AG20443 (cell line): ENCODE results near the gene CCDC57.
A peak's percentile ranks its signal among the peaks of the same experiment; 100 is the strongest.
"Not testable (repeated sequence)": the region's sequence is repeated elsewhere in the genome, so short reads cannot be mapped to it uniquely, and the experiment has no call there.

ENCODE experiments used
- DNase-seq: peaks from one replicate; pipeline ENCODE4 v3.0.0; 2012; ENCODE audit warnings: low spot score, mixed read lengths

The CCDC57 gene

DNA sequence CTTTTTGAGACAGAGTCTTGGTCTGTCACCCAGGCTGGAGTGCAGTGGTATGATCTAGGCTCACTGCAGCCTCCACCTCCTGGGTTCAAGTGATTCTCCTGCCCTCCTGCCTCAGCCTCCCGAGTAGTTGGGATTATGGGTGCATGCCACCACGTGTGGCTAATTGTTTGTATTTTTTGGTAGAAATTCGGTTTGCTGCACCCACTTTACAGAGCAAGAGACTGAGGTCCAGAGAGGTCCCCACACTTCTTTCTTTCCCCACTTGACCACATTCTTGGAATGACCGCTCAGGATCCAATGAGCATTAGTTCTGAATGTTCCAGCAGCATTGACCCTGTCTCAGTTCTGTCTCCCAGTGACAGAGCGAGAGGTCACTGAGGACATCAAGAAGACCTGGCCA, 10.9 kb upstream of the CCDC57 start:
- no peak for DNase-seq

DNA sequence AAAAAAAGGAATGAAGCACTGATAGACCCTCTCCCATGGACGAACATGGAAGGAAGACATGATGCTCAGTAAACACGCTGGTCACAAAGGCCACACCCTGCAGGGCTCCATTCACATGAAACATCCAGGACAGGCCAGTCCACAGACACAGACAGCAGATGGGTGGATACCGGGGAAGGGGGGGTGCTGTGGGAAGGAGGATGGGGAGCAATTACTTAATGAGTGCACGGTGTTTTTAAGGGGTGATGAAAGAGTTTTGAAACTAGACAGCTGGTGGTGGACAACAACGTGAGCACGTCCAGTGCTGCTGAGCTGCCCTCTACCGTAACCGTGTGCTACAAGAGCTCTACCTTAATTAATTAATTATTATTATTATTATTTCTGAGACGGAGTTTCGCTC, 10.2 kb upstream of the CCDC57 start:
- no peak for DNase-seq

DNA sequence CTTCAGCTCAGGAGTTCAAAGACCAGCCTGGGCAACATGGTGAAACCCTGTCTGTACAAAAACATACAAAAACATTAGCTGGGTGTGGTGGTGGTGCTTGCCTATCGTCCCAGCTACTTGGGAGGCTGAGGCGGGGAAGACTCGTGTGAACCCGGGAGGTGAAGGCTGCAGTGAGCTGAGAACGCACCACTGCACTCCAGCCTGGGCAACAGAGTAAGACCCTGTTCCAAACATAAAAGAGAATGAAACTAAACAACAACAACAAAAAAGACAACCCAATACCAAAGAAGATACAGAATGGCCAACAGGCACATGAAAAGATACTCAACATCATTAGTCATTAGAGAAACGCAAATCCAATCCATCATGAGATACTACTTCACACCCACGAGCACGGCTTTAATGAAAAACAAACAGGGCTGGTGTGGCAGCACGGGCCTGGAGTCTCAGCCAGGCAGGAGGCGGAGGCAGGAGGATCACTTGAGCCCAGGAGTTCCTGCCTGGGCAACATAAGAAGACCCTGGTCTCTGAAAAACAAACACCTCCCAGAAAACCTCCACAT, 8.8 kb upstream of the CCDC57 start:
- DNase-seq, result no peak

DNA sequence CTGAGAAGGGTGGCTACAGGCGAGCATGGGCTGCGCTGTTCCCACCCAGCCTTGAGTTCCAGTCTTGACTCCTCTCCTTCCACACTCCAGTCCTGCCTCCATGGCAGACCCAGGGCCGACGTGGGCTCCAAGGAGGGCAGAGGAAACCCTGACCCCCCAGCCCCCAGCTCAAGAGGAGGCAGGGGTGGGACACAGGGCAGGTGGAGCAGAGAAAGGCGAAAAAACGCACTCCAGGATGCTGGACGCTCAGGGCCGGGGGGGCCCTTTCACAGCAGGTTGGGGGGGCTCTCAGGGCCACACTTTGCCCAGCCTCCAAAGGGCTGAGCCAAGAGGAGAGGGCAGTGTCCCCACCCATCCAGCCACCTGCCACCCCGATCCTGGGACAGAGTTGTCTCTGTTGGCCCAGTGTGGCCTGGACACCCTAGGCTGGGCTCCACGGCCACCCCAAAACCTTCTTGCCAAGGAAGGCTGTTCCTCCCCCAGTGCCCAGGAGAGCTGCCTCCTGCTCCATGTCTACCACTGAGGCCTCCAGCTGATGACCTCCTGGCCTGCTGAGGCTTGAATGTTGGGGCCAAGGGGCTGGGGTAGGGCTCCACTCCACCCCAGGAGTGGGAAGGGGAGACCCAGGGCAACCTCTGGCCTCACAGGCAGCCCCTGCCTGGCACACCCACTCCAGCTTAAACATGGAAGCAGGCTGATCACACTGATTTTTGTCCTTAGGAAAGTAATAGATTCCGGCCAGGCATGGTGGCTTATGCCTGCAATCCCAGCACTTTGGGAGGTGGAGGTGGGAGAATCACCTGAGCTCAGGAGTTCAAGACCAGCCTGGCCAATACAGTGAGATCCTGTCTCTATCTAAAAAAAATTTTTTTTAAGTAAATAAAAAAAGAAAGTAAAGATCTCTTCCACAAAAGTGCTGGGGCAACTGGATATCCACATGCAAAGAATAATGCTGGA, 7.4 kb upstream of the CCDC57 start:
- no peak for DNase-seq

DNA sequence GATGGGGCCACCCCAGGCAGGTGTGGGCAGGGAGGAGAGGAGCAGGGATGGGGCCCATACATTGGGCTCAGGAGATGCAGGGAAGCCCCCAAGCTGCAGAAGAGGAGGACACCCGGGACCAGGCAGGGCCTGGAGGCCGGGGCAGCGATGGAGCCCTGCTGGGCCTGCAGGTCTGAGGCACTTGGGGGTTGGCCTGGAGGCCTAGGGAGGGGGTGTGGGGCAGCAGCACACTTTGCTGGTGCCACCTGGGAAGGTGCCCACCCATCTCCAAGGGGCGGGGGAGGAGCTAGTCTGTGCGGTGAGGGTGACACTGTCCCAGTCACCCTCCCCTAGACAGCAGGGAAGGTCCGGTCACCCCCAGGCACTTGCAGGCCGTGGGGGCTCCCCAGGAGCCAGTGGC, 6.4 kb upstream of the CCDC57 start:
- DNase-seq, result no peak

DNA sequence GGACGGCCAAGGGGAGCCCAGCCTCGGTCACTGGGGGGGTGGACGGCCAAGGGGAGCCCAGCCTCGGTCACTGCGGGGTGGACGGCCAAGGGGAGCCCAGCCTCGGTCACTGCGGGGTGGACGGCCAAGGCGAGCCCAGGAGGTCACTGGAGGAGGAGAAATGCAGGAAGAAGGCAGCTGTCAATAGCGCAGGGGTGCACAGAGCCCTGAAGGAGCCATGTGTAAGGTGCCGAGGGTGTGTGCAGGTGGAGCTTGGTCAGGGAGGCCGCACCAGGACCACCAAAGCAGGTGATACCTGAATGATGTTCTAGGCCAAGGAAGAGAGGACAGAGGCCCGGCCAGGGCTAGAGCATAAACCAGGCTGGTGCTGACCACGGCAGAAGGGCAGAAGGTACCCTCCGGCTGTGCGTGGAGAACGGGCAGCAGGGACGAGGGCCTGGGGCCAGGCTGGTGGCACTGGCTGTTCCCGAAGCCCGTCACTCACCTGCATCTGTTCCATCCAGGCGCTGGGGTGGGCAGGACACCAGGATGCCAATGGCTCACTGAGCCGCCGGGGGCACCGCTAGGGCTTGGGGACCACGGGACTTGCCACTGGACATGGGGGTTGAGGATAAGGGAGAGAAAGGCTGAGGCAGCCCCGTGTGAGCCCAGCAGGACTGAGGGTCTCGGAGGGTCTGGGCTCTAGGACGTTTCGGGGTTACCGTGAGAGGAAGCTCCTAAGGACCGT, 5.9 kb upstream of the CCDC57 start:
- DNase-seq, result no peak

DNA sequence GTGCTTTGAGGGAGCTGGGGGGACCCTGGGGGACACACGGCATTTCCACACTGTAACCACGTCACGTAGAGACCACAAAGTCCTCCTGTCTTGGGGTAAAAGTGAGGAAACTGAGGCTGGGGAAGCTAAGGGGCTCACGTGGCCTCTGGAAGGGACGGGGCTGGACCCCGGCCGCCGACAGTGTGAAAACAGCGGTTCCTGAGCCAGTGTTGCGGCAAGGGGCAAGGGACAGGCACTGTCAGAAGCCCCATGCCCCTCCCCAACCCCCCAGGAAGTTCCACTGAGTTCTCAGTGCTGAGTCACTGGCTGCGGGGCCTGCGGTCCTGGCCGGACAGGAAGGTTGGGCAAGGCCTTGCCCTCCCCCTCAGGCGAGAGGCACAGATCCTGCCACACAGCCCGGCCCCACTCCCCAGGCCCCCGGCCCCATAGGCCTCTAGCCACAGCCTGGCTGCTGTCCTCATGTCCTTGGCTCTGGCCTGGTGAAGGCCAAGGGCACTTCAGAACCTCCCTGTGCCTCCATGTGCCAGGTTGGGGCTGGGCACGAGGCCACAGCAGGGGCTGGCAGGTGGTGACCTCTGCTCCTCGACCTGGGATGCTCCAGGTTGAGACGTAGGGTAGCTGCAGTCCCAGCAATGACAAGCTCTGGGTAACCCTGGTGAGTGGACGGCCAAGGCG, 5.0 kb upstream of the CCDC57 start:
- DNase-seq, result peak; percentile 87

DNA sequence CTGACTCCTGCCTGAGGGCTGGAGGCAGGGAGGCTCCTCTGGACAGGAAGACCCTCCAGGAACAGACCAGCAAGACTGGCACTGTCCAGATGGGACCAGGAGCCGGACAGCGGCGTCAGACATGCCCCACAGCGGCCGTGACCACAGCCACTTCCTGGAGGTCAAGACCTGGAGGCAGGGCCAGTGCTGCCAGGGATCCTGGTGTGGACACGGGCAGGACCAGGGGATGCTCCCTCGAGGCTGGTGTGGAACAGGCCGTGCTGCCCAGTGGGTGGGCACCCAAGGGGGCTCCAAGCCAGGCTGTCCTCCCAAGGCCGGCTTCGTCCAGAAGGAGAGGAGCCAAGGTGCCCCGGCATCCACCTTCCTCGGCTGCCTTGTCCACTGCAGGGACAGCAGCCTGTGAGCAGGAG, 4.5 kb upstream of the CCDC57 start:
- no peak for DNase-seq

DNA sequence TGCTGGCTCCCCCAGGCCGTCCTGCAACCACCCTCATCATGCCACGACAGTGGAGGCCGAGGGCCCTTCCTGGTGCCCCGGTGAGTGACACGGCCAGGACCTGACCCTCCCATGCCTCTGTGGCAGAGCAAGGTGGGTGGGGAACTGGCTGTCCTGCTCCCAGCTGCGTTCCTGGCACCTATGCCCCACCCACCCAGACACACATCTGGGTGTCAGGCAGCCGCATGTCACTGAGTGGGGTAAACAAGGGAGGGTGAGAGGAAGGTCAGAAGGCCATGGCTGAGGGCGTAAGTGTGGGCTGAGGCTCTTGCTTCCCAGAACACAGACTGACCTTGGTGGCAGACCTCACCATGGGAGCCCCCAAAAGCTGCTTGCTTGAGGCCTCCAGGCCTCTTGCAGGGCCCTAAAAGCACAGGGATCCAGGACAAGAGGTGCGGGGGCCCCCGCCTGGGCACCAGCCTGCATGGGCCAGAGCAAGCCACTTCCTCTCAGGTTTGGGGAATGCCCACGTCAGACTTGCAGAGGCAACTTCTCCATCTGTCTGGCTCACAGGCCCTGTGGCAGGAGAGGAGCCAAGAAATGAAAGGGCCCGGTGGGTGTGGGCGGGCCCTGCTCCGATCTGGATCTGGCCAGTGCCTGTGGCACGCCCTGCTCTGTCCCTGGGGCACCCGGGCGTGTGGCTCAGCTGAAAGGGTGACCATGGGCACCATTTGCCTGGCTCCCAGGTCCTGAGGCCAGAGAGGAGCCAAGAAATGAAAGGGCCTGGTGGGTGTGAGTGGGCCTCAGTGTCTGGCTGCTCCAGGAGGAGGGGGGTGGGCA, 3.9 kb upstream of the CCDC57 start:
- peak; percentile 87 for DNase-seq

DNA sequence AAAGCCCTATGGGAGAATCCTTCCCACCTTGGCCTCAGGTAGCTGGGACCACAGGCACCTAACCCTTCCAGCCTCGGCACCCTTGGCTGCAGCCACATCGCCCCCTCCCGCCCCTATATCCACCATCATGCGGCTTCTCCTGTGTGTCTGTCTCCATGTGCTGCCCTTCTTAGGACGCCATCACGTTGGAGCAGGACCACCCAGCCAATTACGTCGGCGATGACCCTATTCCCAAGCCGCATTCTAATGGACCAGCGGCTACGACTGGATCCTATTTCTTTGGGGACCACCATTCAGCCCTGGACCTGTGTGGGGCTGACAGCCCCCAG, 3.3 kb upstream of the CCDC57 start:
- no peak for DNase-seq

DNA sequence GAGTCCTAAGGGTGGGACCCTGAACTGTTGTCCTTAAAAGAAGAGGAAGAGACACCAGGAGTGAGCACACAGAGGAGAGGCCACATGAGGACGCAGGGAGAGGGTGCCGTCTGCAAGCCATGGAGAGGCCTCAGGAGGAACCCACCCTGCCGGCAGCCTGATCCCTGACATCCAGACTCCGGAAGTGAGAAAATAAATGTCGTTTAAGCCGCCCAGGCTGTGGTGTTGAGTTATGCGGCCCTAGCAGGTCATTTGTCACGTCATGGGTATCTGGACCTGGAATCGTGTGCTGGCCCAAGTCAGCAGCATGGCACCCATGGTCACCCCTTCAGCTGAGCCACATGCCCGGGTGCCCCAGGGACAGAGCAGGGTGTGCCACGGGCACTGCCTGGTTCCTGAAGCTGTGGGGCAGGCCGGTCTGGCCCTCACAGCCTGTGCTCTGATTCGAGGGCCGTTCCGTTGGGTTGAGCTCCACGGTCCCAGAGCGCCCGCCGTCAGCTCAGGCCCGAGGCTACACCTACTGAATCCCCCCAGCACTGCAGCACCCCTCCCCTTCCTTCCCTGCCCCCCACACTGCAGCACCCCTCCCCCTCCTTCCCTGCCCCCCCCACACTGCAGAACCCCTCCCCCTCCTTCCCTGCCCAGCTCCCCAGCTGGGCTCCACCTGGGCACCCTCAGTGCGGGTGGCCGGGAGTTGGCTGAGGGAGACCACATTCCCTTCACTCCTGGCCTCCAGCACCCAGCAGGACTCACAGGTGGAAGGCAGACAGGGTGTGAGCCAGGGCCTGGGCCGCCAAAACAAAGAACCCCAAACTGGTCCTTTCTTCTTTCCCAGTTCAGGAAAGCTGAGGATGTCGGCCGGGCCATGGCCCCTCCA, 2.7 kb upstream of the CCDC57 start:
- DNase-seq, result peak; percentile 54

DNA sequence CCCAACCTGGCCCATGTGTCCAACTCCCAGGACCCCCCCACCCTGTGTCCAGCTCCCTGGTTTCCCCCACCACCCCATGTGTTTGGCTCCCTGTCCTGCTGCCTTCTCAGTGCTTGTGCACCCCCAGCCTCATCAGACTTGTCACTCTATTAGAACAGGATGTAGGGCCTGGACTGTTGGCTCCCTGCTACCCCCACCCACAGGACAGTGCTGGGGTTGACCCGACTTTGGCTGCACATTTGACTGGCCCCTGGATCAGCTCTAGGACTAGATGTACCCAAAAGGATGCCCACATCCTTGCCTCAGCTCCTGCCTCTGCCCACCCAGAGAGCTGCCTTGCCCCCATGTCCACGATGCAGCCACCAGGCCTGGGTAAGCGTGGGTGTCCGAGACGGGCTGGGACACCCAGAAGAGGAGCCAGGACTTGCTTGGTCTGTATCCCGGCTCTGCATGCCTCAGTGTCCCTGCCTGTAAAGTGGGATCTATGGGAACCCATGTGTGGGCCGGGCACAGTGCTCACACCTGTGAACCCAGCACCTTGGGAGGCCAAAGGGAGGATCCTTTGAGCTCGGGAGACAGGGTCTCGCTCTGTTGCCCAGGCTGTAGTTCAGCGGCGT, 1.5 kb upstream of the CCDC57 start:
- no peak for DNase-seq

DNA sequence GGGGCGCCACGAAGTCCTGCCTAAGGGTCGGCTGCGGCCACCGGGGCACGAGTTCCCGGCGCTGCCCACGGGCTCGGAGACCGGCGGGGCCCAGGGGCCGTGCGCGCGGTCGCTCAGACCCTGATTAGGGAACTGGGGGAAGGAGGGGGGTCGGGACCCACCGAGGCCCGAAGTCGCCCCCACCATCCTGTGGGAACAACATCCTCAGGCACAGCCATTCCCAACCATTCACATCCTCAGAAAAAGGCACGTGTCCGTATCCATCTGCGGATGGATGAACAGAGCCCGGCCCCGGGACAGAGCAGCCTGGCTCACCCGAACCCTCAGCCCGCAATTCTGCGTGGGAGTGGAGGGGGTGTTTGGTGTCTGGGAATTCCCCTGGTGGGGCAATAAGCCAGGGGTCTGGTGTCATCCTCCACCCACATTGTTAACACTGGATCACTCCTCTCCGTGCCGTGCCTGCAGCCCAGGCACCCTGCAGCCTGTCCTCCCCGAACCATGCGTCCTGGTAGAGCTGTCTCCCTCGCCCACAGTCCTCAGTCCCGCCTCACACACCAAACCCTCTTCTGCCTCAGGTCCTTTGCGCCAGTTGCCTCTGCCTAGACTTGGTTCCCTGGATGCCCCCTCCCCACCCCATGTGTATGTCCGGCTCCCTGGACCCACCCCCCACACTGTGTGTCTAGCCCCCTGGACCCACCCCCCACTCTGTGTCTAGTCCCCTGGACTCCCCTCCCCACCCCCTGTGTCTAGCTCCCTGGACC, 789 bp upstream of the CCDC57 start:
- DNase-seq, result peak; percentile 86

DNA sequence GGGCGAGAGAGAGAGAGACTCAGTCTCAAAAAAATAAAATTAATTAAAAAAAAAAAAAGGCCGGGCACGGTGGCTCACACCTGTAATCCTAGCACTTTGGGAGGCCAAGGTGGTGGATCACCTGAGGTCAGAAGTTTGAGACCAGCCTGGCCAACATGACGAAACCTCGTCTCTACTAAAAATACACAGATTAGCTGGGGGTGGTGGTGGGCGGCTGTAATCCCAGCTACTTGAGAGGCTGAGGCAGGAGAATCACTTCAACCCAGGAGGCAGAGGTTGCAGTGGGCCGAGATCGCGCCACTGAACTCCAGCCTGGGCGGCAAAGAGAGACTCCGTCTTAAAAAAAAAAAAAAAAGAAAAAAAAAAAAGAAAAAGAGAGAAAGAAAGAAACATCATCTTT, 2.0 kb downstream of the CCDC57 start:
- DNase-seq, result not testable (repeated sequence)

DNA sequence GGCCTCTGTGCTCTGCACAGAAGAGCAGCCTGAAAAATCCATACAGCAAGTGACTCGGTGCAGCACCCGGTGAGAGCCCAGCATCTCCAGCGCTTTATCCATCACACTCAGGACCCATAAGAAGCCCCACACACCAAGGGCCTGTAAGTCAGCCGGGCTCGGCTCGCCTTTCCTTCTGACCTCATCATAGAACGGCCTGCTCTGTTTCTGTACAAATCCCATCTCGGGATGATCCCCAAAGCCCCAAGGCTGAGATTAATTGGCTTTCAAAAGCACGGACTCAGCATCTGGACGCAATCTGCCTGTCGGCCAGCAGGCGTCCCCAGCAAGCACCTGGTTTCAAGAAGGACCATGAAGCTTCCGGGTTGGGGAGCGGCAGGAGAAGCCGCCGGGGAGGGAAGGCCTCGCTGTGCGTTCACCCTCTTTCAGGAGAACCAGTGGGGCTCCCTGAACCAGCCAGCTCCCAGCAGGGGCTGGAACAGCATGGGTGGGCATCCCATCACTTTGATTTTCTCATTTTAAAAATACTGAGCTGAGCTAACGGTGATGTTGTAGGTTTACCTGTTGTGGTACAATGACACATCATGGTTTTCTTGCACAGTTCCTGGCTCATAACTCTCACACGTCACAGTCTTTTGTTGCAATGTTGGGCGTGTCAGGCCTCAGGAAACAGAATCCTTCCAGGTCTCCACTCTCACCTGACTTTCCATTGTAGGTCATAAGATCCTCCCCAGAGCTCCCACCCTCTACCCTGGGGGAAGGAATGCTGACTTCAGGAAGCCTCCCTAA, 6.7 kb downstream of the CCDC57 start:
- peak; percentile 90 for DNase-seq

DNA sequence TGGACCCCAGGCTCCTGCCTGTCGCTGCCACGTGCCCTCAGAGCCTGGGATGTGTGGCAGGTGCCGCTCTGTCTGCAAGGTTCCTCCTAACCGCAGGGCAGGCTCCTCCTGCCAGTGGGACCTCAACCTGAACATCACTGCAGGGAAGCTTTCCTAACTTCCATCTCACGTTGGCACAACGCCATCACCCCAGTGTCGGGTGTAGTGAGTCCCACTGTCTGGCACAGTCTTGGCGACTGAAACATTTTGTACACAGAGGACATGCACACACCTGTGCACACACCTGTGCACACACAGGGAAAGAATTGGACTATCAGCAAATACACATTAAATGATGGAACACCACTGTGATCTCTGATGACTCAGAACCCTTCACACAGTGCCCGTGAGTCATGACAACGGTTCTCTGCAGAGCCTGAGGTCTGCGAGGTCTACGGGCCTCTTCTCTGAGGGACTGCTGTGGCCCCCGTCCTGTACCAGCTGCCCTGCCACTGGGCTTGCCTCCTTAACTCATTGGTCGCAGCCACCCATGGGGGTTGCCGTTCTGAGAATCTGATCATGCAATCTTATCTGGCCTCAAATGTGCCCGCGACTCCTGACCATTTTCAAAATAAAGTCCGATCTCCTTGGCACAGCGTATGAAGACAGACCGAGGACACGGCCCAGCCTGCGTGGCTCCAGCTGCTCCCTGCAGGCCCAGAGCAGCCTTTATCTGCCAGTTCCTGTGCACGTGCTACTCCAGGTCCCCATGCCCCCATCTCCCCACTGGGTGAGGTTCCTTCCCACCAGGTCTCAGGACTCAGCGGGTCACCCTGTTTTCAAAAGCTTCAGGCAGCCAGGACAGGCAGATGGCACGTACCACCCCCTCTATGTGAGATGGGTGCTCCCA, 7.6 kb downstream of the CCDC57 start:
- peak; percentile 77 for DNase-seq

DNA sequence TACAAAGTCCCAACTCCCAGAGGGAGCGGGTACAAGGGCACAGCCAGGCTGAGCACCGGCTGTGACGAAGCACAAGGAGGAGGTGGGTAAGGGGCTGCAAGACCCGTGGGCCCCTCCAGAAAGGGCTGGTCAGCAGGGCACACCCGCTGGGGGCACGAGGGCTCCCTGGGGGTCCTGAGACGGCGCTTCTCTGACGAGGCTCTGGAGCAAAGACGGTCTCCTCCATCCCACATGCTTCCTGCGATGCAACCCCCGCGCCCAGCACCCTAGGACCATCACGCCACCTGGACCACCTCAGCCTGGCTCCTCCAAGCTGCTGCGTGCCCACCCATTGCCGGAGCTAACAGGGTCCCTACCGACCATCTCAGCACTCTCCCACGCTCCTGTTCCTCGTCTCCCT, 8.7 kb downstream of the CCDC57 start:
- no peak for DNase-seq

DNA sequence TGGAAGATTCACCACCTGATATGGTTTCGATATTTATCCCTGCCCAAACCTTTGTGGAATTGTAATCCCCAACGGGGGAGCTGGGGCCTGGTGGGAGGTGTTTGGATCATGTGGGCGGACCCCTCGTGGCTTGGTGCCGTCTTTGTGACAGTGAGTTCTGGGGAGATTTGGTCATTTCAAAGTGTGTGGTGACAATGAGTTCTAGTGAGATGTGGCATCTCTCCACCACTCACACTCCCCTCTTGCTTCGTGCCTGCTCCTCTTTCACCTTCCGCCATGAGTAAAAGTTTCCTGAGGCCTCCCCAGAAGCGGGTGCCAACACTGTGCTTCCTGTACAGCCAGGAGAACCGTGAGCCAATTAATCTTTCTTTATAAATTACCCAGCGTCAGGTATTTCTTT, 9.7 kb downstream of the CCDC57 start:
- DNase-seq, result no peak
